Cortex of kidney (tissue), 1 donor: Measurements from ENCODE around the gene CHCHD6.

Source experiments
- DNase-seq: peaks from one replicate; lab custom pipeline; 2025; lab: John Stamatoyannopoulos, UW

CHCHD6 gene

GRCh38 chr3:126743350-126743749 is 39.3 kb downstream of the CHCHD6 start:
- DNase-seq = no peak

- no peak for DNase-seq
These were observed 39.7 kb downstream of the CHCHD6 start for GRCh38 chr3:126743781-126744180.

- DNase-seq = no peak
These were observed 41.8 kb downstream of the CHCHD6 start for GRCh38 chr3:126745760-126746394.

- DNase-seq = no peak
These were observed 42.5 kb downstream of the CHCHD6 start for GRCh38 chr3:126746395-126747177.

GRCh38 chr3:126747768-126748167 is 43.7 kb downstream of the CHCHD6 start:
- no peak for DNase-seq

- no peak for DNase-seq
These were observed 44.9 kb downstream of the CHCHD6 start for GRCh38 chr3:126748701-126749546.

GRCh38 chr3:126749547-126749875 is 45.5 kb downstream of the CHCHD6 start:
- no peak for DNase-seq

- no peak for DNase-seq
These were observed 46.1 kb downstream of the CHCHD6 start for GRCh38 chr3:126749931-126750755.

- no peak for DNase-seq
These were observed 46.7 kb downstream of the CHCHD6 start for GRCh38 chr3:126750756-126751121.

- no peak for DNase-seq
These were observed 47.7 kb downstream of the CHCHD6 start for GRCh38 chr3:126751611-126752302.

GRCh38 chr3:126752303-126753190 is 48.5 kb downstream of the CHCHD6 start:
- no peak for DNase-seq

- DNase-seq = no peak
These were observed 49.4 kb downstream of the CHCHD6 start for GRCh38 chr3:126753191-126754160.

GRCh38 chr3:126755866-126756265 is 51.8 kb downstream of the CHCHD6 start:
- no peak for DNase-seq

GRCh38 chr3:126758026-126758425 is 54.0 kb downstream of the CHCHD6 start:
- DNase-seq = no peak

GRCh38 chr3:126758882-126759281 is 54.8 kb downstream of the CHCHD6 start:
- DNase-seq = no peak

- no peak for DNase-seq
These were observed 56.5 kb downstream of the CHCHD6 start for GRCh38 chr3:126760541-126760940.

- no peak for DNase-seq
These were observed 59.0 kb downstream of the CHCHD6 start for GRCh38 chr3:126763035-126763434.

- no peak for DNase-seq
These were observed 61.4 kb downstream of the CHCHD6 start for GRCh38 chr3:126765187-126766069.
